HG03442 (cell line): ENCODE measurements around the gene IFITM10.
"Not testable (repeated sequence)": the region's sequence is repeated elsewhere in the genome, so short reads cannot be mapped to it uniquely, and the experiment has no call there.

Experiments
- ATAC-seq: cut with Tn5 transposase; IDR thresholded peaks from one replicate; pipeline ENCODE4 v1.9.1; 2021; ENCODE audit warnings: mild to moderate bottlenecking, moderate library complexity; ENCODE audit not compliant: unreplicated experiment

The IFITM10 gene

GRCh38 chr11:1778141-1778911, 27.9 kb upstream of the IFITM10 start:
- no peak for ATAC-seq

GRCh38 chr11:1777737-1778136, 27.3 kb upstream of the IFITM10 start:
- ATAC-seq, result no peak

DNA sequence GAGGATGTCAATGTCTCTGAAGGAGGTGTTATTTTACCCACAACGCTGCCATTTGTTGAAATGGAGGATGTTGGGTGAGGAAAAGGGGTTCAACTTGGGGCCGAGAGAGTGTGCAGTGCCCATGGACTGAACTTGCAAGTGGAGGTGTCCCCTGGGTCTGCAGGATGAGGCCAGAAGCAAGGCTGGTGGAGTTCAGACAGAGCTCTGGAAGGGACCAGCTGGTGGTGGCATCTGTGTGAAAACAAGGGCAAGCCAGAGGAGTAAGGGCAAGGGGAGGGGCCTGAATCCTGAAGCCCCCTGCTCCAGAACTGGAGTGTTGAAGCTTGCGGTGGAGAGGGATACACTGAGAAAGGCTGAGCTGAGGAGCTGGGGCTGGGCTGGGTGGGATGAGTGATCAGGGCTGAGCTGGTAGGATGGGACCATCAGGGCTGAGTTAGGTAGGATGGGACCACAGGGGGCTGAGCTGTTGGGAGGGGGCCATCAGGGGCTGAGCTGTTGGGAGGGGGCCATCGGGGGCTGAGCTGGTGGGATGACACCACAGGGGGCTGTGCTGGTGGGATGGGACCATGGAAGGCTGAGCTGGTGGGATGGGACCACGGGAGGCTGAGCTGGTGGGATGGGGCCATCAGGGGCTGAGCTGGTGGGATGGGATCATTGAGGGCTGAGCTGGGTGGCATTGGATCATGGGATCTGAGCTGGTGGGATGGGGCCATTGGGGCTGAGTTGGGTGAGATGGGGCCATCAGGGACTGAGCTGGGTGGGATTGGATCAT, 26.7 kb upstream of the IFITM10 start:
- no peak for ATAC-seq

DNA sequence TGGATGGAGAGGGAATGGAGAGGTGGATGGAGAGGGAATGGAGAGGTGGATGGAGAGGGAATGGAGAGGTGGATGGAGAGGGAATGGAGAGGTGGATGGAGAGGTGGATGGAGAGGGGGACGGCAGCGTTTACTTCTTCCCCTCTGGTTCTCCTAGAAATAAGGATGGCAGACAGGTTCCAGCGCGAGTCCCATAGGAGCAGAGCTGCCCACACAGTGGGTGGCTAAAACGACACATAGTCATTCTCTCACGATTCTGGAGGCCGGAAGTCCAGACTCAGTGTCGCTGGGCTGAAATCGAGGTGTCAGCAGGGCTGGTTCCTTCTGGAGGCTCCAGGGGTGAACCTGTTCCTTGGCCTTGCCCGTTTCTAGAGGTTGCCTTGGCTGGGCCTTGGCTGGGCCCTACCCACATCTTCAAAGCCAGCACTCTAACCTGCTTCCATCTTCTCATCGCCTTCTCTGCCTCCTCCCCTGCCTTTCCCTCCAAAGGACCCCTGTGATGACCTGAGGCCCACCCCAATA, 26.0 kb upstream of the IFITM10 start:
- no peak for ATAC-seq

DNA sequence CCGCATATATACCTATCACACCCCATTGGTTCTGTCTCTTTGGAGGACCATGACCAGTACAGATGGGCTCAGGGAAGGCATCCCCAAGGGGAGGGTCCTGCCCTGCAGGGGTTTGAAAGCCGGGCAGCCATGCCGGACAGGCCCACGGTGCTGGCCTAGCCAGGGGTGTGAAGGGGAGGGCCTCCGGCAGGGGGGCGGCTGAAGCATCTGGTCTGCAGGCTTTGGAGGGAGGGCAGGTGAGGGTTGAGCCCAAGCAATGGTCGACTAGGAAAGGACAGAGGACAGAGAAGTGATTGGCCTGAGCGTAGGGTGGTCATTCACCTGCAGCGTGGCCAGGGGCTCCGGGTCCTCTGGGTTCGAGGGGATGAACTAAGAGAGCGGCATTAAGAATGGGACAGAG, 24.5 kb upstream of the IFITM10 start:
- no peak for ATAC-seq

GRCh38 chr11:1773994-1774550, 23.7 kb upstream of the IFITM10 start:
- no peak for ATAC-seq

DNA sequence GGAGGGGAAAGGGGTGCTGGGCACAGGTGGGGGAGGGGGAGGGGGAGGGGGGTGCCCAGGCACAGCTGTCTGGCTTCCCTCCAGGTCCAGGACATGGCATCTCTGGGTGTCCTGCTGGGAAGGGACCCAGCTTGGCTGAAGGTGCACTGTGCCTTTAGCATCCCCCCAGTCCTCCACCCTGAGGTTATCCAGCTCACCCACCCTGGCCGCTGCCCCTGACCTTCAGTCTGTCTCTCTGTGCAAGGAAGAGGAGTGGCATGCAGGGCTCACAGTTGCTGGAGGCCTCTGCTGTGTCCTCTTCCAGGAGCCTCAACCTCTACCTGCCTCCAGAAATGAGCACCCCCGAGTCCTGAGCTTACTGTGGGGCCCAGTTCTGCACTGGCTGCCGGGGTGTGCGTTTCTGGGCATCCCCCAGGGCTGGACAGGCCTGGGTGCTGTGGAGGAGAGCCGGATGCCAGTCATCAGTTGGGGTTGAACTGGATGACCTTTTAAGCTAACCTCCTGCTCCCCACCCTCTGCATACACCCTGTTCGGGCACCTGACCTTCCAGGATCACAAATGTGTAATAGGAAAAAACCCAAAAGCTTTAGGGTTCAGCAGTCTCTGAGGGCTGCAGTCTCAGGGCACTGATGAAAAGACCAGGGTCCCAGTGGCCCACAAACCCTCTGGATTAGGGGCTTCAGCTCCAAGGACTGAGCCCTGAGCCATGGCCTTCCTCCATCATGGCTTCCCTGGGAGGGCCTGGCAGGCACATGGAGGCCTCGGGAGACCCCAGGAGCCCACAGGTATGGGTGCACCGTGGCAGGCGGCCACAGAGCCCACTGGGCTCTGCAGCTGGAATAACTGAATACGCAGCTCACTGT, 23.0 kb upstream of the IFITM10 start:
- no peak for ATAC-seq

DNA sequence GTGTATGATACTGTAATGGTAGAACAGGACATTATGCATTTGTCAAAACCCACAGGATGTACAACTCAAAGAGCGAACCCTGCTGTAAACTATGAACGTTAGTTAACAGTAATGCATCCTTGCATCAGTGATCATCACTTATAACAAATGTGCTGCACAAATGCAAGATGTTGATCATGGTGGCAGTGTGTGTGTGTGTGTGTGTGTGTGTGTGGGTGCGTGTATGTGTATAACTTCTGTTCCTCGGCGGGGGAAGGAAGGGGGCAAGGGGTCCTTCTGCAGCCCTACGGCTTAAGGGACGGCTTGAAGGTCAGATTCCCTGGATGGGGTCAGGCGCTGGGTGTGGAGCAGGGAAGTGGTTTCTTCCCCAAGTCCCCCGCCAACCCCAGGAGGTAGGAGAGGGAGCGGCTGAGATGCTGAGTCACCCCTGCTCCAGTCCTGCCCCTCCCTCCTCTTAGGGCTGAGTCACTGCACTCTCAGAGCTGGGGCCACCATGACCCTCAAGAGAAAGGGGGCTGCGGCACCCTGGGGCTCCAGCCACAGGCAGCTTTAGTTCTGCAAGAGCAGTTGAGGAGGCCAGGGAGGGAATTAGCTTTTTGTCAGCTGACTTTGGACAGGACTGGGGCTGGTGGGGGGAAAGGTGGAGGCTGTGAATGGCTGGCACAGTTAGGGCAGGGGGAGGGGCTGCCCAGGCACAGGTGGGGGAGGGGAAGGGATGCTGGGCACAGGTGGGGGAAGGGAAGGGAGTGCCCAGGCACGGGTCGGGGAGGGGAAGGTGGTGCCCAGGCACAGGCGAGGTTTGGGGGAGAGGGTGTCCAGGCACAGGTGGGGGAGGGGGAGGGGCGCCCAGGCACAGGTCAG, 22.1 kb upstream of the IFITM10 start:
- ATAC-seq, result no peak

DNA sequence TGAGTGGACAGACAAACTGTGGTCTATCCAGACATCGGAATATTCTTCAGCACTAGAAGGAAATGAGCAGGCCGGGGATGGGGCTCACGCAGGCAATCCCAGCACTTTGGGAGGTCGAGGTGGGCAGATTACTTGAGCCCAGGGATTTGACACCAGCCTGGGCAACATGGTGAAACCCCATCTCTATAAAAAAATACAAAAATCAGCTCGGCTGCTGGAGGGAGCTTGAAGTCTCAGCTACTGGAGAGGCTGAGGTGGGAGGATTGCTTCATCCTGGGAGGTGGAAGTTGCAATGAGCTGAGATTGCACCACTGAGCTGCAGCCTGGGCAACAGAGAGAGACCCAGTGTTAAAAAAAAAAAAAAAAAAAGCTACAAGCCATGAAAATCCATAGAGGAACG, 21.3 kb upstream of the IFITM10 start:
- no peak for ATAC-seq

GRCh38 chr11:1771273-1771672, 20.9 kb upstream of the IFITM10 start:
- ATAC-seq, result no peak

- ATAC-seq, result no peak
Measured at GRCh38 chr11:1770528-1770927, 20.1 kb upstream of the IFITM10 start.

DNA sequence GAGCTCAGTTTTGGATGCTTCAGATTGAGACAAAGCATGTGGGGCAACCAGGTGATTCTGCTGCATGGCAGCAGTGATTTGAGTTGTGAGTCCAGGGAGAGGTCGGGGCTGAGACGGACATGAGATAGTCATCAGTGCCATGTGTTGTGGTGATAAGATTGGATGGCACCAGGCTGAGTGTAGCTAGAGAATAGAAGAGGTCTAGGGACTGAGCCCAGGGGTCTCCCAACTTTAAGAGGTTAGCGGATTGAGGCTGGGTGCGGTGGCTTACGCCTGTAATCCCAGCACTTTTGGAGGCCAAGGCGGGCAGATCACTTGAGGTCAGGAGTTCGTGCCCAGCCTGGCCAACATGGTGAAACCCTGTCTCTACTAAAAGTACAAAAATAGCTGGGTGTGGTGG, 19.7 kb upstream of the IFITM10 start:
- no peak for ATAC-seq

GRCh38 chr11:1769304-1769936, 19.0 kb upstream of the IFITM10 start:
- ATAC-seq, result not testable (repeated sequence)

DNA sequence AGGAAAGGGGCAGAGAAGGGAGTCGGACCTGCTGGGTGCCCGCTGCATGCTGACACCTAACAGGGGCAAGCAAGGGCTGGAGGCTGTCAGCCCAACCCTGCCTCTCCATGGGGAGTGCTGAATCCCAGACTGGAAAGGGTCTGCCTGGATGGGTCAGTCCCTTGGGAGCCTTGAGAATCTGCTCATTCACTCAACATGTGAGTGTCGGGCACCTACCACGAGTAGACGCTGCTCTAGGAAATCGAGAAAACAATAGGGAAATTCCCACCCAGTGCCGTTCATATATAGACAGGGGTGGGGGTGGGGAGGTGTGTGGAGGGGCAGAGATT, 17.7 kb upstream of the IFITM10 start:
- ATAC-seq, result no peak

- no peak for ATAC-seq
Measured at GRCh38 chr11:1767399-1768140, 17.2 kb upstream of the IFITM10 start.

DNA sequence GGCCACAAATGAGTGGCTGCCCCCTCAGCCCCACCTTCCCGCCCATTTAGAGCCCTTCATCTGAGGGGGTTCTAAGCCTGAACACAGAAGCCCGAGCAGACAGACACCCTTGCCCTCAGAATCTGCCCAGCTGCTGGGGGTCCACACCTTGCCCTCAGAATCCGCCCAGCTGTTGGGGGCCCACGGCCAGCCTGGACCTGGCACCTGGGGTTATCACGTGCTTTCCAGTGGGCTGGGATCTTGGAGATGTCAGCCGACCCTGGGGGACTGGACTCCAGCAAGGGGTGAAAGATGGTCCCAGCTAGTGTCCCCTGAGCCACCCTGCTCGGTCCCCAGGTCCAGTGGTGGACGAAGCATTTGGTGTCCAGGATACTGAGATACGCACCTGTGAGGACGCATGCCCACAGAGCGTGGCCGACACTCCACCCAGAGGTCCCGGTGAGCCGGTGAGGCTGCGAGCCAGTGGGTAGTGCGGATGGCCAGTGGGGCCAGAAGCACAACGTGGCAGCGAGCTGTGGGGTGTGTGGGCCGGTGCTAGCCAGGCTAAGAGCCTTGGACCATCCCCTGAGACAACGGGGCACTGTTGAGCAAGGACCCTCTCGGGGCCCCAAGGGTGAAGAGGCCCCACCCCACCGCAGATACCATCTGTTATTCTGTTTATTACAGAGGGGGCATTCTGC, 16.5 kb upstream of the IFITM10 start:
- ATAC-seq, result no peak

GRCh38 chr11:1765871-1766718, 15.7 kb upstream of the IFITM10 start:
- no peak for ATAC-seq
